ENCODE measurements around the gene RASSF4. TPM values are rescaled to one million over a fixed set of nuclear protein-coding genes. Genes with fewer than 3 reads are reported as not detected.

Gene RASSF4
- polyA plus RNA-seq, 1 donor (not counting 4 experiments of a cell fraction or from before 2014, with no cell fraction given), result 0.20 TPM

GRCh38 chr10:44948642-44949041, 11.0 kb upstream of the RASSF4 start:
- FAIRE-seq, result no peak
- no peaks in the 10 kb centered on the region for H3K4me1 ChIP-seq (ENCODE audit: control insufficient read depth, extremely low read depth, insufficient read depth, low read length)
- H2AFZ ChIP-seq (ENCODE audit: control insufficient read depth, low read length), result no peak overlapping the region
- no peak overlapping the region for H3K27ac ChIP-seq (ENCODE audit: control insufficient read depth, insufficient read depth, low read length)
- no peak for DNase-seq (ENCODE audit: low read depth, low spot score)
- H3K4me2 ChIP-seq (ENCODE audit: control insufficient read depth, extremely low read depth, insufficient read depth, low read depth, low read length), result no peak overlapping the region
- TF ChIP-seq EZH2 (IDR thresholded peaks at IDR 0.05; ENCODE audit: low read length) (no peak), CTCF (optimal IDR thresholded peaks at IDR 0.05 in 1 of 3, IDR thresholded peaks at IDR 0.05 in 1 of 3, conservative IDR thresholded peaks at IDR 0.05 in 1 of 3; ENCODE audit: extremely low read depth in 1 of 3, insufficient read depth in 2 of 3, low read length in 3 of 3) (no peak)
- no peak overlapping the region for H3K4me3 ChIP-seq (ENCODE audit: control insufficient read depth in 2 of 3, extremely low read depth in 1 of 3, insufficient read depth in 2 of 3, low read depth in 1 of 3, low read length in 3 of 3)
- no peaks in the 10 kb centered on the region for H3K9me3 ChIP-seq (ENCODE audit: control insufficient read depth, low read depth, low read length)
- no peaks in the 10 kb centered on the region for H3K9me1 ChIP-seq (ENCODE audit: control insufficient read depth, extremely low read depth, insufficient read depth, low read length)
- dilution Hi-C loops (cut with MboI; ENCODE audit: extremely low pct_ligation_motif_present, low sequenced_read_pairs), result no loop called here
- no peaks in the 10 kb centered on the region for H3K79me2 ChIP-seq (ENCODE audit: control insufficient read depth, insufficient read depth, low read length)
- H4K20me1 ChIP-seq (ENCODE audit: control insufficient read depth, extremely low read depth, insufficient read depth, low read length), result no peaks in the 10 kb centered on the region
- H3K9ac ChIP-seq (ENCODE audit: control insufficient read depth, extremely low read depth, insufficient read depth, low read length), result no peak overlapping the region
- H3K36me3 ChIP-seq (ENCODE audit: control insufficient read depth in 2 of 2, extremely low read depth in 1 of 2, insufficient read depth in 2 of 2, low read length in 2 of 2), result no peaks in the 10 kb centered on the region
- no peaks in the 10 kb centered on the region for H3K27me3 ChIP-seq (ENCODE audit: control insufficient read depth, extremely low read depth, insufficient read depth, low read length)

GRCh38 chr10:44949127-44949802, 10.3 kb upstream of the RASSF4 start:
- H3K9ac ChIP-seq (ENCODE audit: control insufficient read depth, extremely low read depth, insufficient read depth, low read length), result no peak overlapping the region
- H2AFZ ChIP-seq (ENCODE audit: control insufficient read depth, low read length), result no peak overlapping the region
- no peaks in the 10 kb centered on the region for H3K27me3 ChIP-seq (ENCODE audit: control insufficient read depth, extremely low read depth, insufficient read depth, low read length)
- H3K79me2 ChIP-seq (ENCODE audit: control insufficient read depth, insufficient read depth, low read length), result no peaks in the 10 kb centered on the region
- no peak for FAIRE-seq
- no peaks in the 10 kb centered on the region for H3K9me3 ChIP-seq (ENCODE audit: control insufficient read depth, low read depth, low read length)
- no peak overlapping the region for H3K4me3 ChIP-seq (ENCODE audit: control insufficient read depth in 2 of 3, extremely low read depth in 1 of 3, insufficient read depth in 2 of 3, low read depth in 1 of 3, low read length in 3 of 3)
- no peak for DNase-seq (ENCODE audit: low read depth, low spot score)
- H3K9me1 ChIP-seq (ENCODE audit: control insufficient read depth, extremely low read depth, insufficient read depth, low read length), result no peaks in the 10 kb centered on the region
- dilution Hi-C loops (cut with MboI; ENCODE audit: extremely low pct_ligation_motif_present, low sequenced_read_pairs), result no loop called here
- no peaks in the 10 kb centered on the region for H3K4me1 ChIP-seq (ENCODE audit: control insufficient read depth, extremely low read depth, insufficient read depth, low read length)
- no peak overlapping the region for H3K4me2 ChIP-seq (ENCODE audit: control insufficient read depth, extremely low read depth, insufficient read depth, low read depth, low read length)
- no peaks in the 10 kb centered on the region for H4K20me1 ChIP-seq (ENCODE audit: control insufficient read depth, extremely low read depth, insufficient read depth, low read length)
- TF ChIP-seq CTCF (optimal IDR thresholded peaks at IDR 0.05 in 1 of 3, IDR thresholded peaks at IDR 0.05 in 1 of 3, conservative IDR thresholded peaks at IDR 0.05 in 1 of 3; ENCODE audit: extremely low read depth in 1 of 3, insufficient read depth in 2 of 3, low read length in 3 of 3) (no peak), EZH2 (IDR thresholded peaks at IDR 0.05; ENCODE audit: low read length) (no peak)
- H3K27ac ChIP-seq (ENCODE audit: control insufficient read depth, insufficient read depth, low read length), result no peak overlapping the region
- no peaks in the 10 kb centered on the region for H3K36me3 ChIP-seq (ENCODE audit: control insufficient read depth in 2 of 2, extremely low read depth in 1 of 2, insufficient read depth in 2 of 2, low read length in 2 of 2)
